Stimulated activated CD4-positive, alpha-beta T cell treated with anti-CD3 and anti-CD28 coated beads, Interleukin-2, amount 100 ng/mL, for 24 hours (primary cell): Measurements from ENCODE around the gene GUCY2F.

Source experiments
- DNase-seq, 2 donors: peaks; one replicate each; pipeline ENCODE4 v3.0.0-alpha.2; 2020

GUCY2F gene

GRCh38 chrX:109327251-109327650 lies 154.6 kb downstream of the GUCY2F start:
- no peak for DNase-seq
